Ovary (tissue), 9 donors: ENCODE data around the gene ZMIZ1. TPM values are rescaled to one million over a fixed set of nuclear protein-coding genes. Genes with fewer than 3 reads are reported as not detected.
A peak's percentile ranks its signal among the peaks of the same experiment; 100 is the strongest.

Source experiments
- DNase-seq, 5 donors: peaks; one replicate each; pipeline ENCODE4 v3.0.0-alpha.2; 2019 to 2020
- H3K27ac ChIP-seq, 2 donors: fragments of 200-600 bp; one replicate each; pipeline versions ENCODE4 v1.5.1 to v1.8.0; 2019 to 2022
- H3K27me3 ChIP-seq: fragments of 200-600 bp; one replicate; pipeline ENCODE4 v1.8.0; 2022
- H3K36me3 ChIP-seq: fragments of 200-600 bp; sonication (generic); one replicate; pipeline ENCODE4 v1.5.1; 2019
- H3K4me1 ChIP-seq: one replicate; pipeline ENCODE4 v1.8.1; 2013; ENCODE audit warnings: mild to moderate bottlenecking, moderate library complexity; ENCODE audit not compliant: insufficient read depth
- H3K4me3 ChIP-seq: fragments of 200-600 bp; sonication (generic); one replicate; pipeline ENCODE4 v1.5.1; 2017
- H3K9me3 ChIP-seq, 2 donors: fragments of 200-600 bp in 1 of 2; sonication (generic) in 1 of 2; one replicate each; pipeline versions ENCODE4 v1.5.1 to v1.8.1; 2013 to 2019; ENCODE audit warnings: mild to moderate bottlenecking in 1 of 2, moderate library complexity in 1 of 2
- CTCF ChIP-seq, 3 donors: fragments of 450-650 bp in 2 of 3; fragments of 200-600 bp in 1 of 3; IDR thresholded peaks; one replicate each; pipeline versions ENCODE4 v1.5.1 to v1.8.0; 2016 to 2022; ENCODE audit warnings: antibody characterized with exemption in 3 of 3, mild to moderate bottlenecking in 1 of 3
- EP300 ChIP-seq: sonication (generic); formaldehyde crosslinking; IDR thresholded peaks from one replicate; pipeline ENCODE4 v1.6.1; 2017; ENCODE audit warnings: antibody characterized with exemption
- POLR2A ChIP-seq: fragments of 450-650 bp; IDR thresholded peaks from one replicate; pipeline ENCODE4 v1.6.1; 2017; ENCODE audit warnings: antibody characterized with exemption, mild to moderate bottlenecking, moderate library complexity
- WGBS, 3 donors: extraction: QIAGEN DNeasy Blood & Tissue Kit in 1 of 3; methylation state at CpG; one replicate each; pipeline versions ENCODE4 v1.1.5 to v1.1.7; 2013 to 2017; 5-methylcytosine and 5-hydroxymethylcytosine counted together
- intact Hi-C, 4 donors: fragments of 100-400 bp; cut with DNase I; formaldehyde crosslinking; loops; one replicate each; pipeline versions ENCODE4 v1.11.0 to v1.15.1; 2022 to 2023
- polyA plus RNA-seq, 2 donors: library from polyadenylated mRNA; stranded (reverse); fragments of 200-250 nt in 1 of 2; fragments of 350-450 nt in 1 of 2; fragmentation: Illumina TruSeq in 1 of 2; extraction: RNeasy Lipid Tissue Mini Kit (QIAGEN cat#74804) in 1 of 2; gene quantifications; one replicate each; pipeline ENCODE4 v1.2.3, GENCODE V29; 2013 to 2014
- total RNA-seq, 7 donors: library from RNA; depleted of rRNA in 2 of 7; stranded (reverse); fragments of >200 nt in 2 of 7; fragmentation: NEBNext Ultra II Directional in 3 of 7; extraction: Animal tissue kit (Norgen Biotek cat#: 25700) in 3 of 7; gene quantifications; one replicate each; pipeline versions ENCODE4 v1.1.0 to v1.2.4, GENCODE V29; 2016 to 2023
- donor health status: DM: no; HTN: no; CAD: no; lungs with moderate emphysema.
- donor health status: DM: no; HTN: no; CAD: no.
- donor health status: Bipolar disorder and iron deficiency.
- donor health status: DM: yes; HTN: yes; CAD: no.
- donor health status: DM: no; HTN: no; CAD: no.
- donor health status: DM: yes; HTN: yes; CAD: no.

ZMIZ1 gene
- total and polyA plus RNA-seq, 9 donors: 30.3 to 117 (median 69.1) TPM

DNA sequence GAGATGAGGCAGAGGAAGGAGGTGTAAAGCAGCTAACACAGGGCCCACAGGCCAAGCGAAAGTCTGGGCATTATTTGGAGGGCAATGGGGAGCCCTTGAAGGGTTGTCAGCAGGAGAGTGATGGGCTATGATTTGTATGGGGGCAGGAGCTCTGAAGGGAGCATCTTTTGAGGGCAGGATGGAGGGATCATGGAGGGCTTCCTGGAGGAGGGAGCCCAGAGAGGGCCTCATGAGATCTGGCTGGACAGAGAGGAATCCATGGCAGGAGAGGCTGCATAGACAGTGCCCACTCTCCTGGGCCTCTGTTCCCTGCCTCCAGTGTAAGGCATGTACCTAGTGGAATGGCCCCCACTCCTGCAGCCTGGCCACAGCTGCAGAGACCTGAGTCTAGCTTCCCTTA lies 141.9 kb downstream of the ZMIZ1 start:
- intact Hi-C loops: no loop called here
- TF ChIP-seq EP300 (no peak), CTCF (IDR thresholded peaks at IDR 0.05) (no peak), POLR2A (no peak)
- H3K9me3 ChIP-seq: no peaks in the 10 kb centered on the region
- no peaks in the 10 kb centered on the region for H3K36me3 ChIP-seq
- WGBS, 3 donors: 96 to 100% (median 100%) methylated on average over 1 of the region's 1 CpG
- no peak overlapping the region for H3K4me3 ChIP-seq
- no peak for DNase-seq
- H3K4me1 ChIP-seq: peaks cover 5% of the 10 kb centered on the region
- H3K27me3 ChIP-seq: no peaks in the 10 kb centered on the region
- H3K27ac ChIP-seq: no peak overlapping the region

- intact Hi-C loops: no loop called here
- Histone ChIP-seq H3K9me3 (no peaks in the 10 kb centered on the region), H3K27me3 (no peaks in the 10 kb centered on the region), H3K36me3 (no peaks in the 10 kb centered on the region), H3K4me1 (no peaks in the 10 kb centered on the region), H3K27ac (no peak overlapping the region), H3K4me3 (no peak overlapping the region)
- WGBS, 3 donors: 74 to 79% (median 77%) methylated on average over 13 of the region's 13 CpGs
- DNase-seq: no peak
- no peak for TF ChIP-seq EP300
- no peak for TF ChIP-seq POLR2A
- TF ChIP-seq CTCF (IDR thresholded peaks at IDR 0.05): no peak
These were observed 142.8 kb downstream of the ZMIZ1 start for GRCh38 chr10:79211616-79212015.

GRCh38 chr10:79215531-79215930 lies 146.8 kb downstream of the ZMIZ1 start:
- TF ChIP-seq CTCF (IDR thresholded peaks at IDR 0.05): no peak
- TF ChIP-seq POLR2A: no peak
- TF ChIP-seq EP300: no peak
- Histone ChIP-seq H3K9me3 (no peaks in the 10 kb centered on the region), H3K4me3 (no peak overlapping the region), H3K36me3 (no peaks in the 10 kb centered on the region), H3K27ac (no peak overlapping the region), H3K27me3 (no peaks in the 10 kb centered on the region), H3K4me1 (peaks cover 6% of the 10 kb centered on the region)
- DNase-seq: no peak
- WGBS, 3 donors: 92% methylated on average over 5 of the region's 5 CpGs
- intact Hi-C loops: no loop called here

DNA sequence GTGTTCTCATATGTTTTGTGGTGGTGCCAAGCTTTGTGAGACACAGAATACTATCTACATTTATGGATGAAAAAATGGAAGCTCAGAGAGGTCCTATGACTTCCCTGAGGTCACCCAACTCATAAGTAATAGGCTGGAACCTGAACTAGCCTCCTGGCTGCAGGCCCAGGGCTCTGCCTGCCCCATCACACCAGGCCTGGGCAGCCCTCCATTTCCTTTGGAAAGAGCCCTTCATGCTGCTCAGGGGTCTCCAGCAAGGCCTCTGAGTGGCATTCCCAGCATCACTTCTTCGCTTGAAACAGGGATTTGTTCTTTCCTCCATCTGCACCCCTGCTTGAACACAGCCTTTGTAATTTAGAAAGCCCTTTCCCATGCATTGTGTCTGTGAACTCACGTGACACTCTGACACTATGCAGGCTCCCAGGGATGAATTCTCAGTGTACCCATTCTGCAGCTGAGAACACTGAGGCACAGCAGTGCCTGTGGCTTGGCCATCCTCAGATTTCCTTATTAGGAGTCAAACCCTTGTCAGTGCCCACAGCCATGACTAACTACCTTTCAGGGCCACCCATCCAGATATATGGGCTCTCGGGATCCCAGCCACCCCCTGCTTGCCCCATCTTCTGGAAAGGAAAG lies 150.7 kb downstream of the ZMIZ1 start:
- TF ChIP-seq POLR2A: no peak
- no peak for TF ChIP-seq EP300
- TF ChIP-seq CTCF (IDR thresholded peaks at IDR 0.05): no peak
- H3K9me3 ChIP-seq: no peaks in the 10 kb centered on the region
- 93 to 100% (median 94%) methylated on average over 3 of the region's 3 CpGs for WGBS, 3 donors
- intact Hi-C loops: no loop called here
- H3K27me3 ChIP-seq: no peaks in the 10 kb centered on the region
- peak overlapping the region; percentile 5 to 74 for H3K27ac ChIP-seq
- peaks cover 42% of the 10 kb centered on the region for H3K4me1 ChIP-seq
- DNase-seq: peak in 3 of 5 donors; percentile 56 to 72 (median 62)
- no peak overlapping the region for H3K4me3 ChIP-seq
- no peaks in the 10 kb centered on the region for H3K36me3 ChIP-seq
